Endothelial cell of umbilical vein (primary cell): ENCODE results near the gene ATAD2B. TPM values are rescaled to one million over a fixed set of nuclear protein-coding genes. Genes with fewer than 3 reads are reported as not detected.

Source experiments
- BruUV-seq: library from RNA; stranded (reverse); fragments of 400-500 nt; replicated peaks from 2 replicates; lab custom pipeline; 2021; lab: Mats Ljungman, UMichigan
- CTCF ChIA-PET: fragments of 300-600, 350-600 bp; sonication (Branson Sonifier 250); formaldehyde crosslinking; loops from one replicate; lab custom pipeline; 2021; ENCODE audit warnings: antibody characterized with exemption, inconsistent platforms; lab: Charles Lee
- POLR2A ChIA-PET: fragments of 300-600, 350-600 bp; sonication (Branson Sonifier 250); formaldehyde crosslinking; loops from one replicate; lab custom pipeline; 2021; ENCODE audit warnings: antibody characterized with exemption, inconsistent platforms; lab: Charles Lee
- DNase-seq: peaks from one replicate; pipeline ENCODE4 v3.0.0-alpha.2; 2011; ENCODE audit warnings: low read depth, low spot score
- FAIRE-seq: peaks from 2 replicates; lab custom pipeline; 2011; peaks lifted over from hg19 to GRCh38; lab: Jason Lieb, UNC
- H2AFZ ChIP-seq: 2 replicates; pipeline ENCODE4 v1.6.0; 2012; ENCODE audit warnings: low read depth, low read length, control low read depth, inconsistent platforms
- H3K27ac ChIP-seq: 2 replicates; pipeline ENCODE4 v1.5.1; 2011; ENCODE audit warnings: low read depth, mild to moderate bottlenecking, control low read depth, low read length, moderate library complexity; ENCODE audit not compliant: insufficient read depth
- H3K27me3 ChIP-seq, 2 experiments: 2 replicates each; pipeline versions ENCODE4 v1.6.0 to v1.6.1; 2011; ENCODE audit warnings: low read length in 2 of 2, mixed read lengths in 1 of 2; ENCODE audit not compliant: control insufficient read depth in 2 of 2, insufficient read depth in 2 of 2
- H3K36me3 ChIP-seq, 2 experiments: 2 replicates in 1 of 2; 3 replicates in 1 of 2; pipeline ENCODE4 v1.5.1; 2011; ENCODE audit warnings: low read length in 2 of 2, mild to moderate bottlenecking in 1 of 2, moderate library complexity in 1 of 2; ENCODE audit not compliant: control insufficient read depth in 2 of 2, insufficient read depth in 2 of 2; ENCODE audit errors: extremely low read depth in 1 of 2
- H3K4me1 ChIP-seq: 3 replicates; pipeline ENCODE4 v1.5.1; 2011; ENCODE audit warnings: mild to moderate bottlenecking, low read length; ENCODE audit not compliant: control insufficient read depth, insufficient read depth; ENCODE audit errors: extremely low read depth
- H3K4me2 ChIP-seq: 2 replicates; pipeline ENCODE4 v1.6.1; 2011; ENCODE audit warnings: low read length, control low read depth, mixed read lengths; ENCODE audit not compliant: insufficient read depth
- H3K4me3 ChIP-seq, 3 experiments: fragments of 200-600 bp in 1 of 3; sonication (generic), shearing (Covaris generic) in 1 of 3; replicated peaks in 1 of 3; 2 replicates each; pipeline ENCODE4 v1.5.1; 2011 to 2016; ENCODE audit warnings: control low read depth in 3 of 3, low read length in 3 of 3, mild to moderate bottlenecking in 2 of 3, inconsistent platforms in 1 of 3, low read depth in 1 of 3, moderate library complexity in 1 of 3; ENCODE audit not compliant: insufficient read depth in 1 of 3
- H3K79me2 ChIP-seq: 2 replicates; pipeline ENCODE4 v1.6.0; 2012; ENCODE audit warnings: low read length, inconsistent platforms; ENCODE audit not compliant: control insufficient read depth, insufficient read depth
- H3K9ac ChIP-seq: replicated peaks from 2 replicates; pipeline ENCODE3; 2011; ENCODE audit warnings: low read length, control low read depth; ENCODE audit not compliant: insufficient read depth; ENCODE audit errors: extremely low read depth
- H3K9me1 ChIP-seq: replicated peaks from 3 replicates; pipeline ENCODE4 v1.6.0; 2011; ENCODE audit warnings: mild to moderate bottlenecking, low read length; ENCODE audit not compliant: control insufficient read depth, insufficient read depth; ENCODE audit errors: extremely low read depth
- H3K9me3 ChIP-seq: replicated peaks from 2 replicates; pipeline ENCODE4 v1.5.1; 2012; ENCODE audit warnings: low read length, inconsistent platforms; ENCODE audit not compliant: control insufficient read depth, insufficient read depth
- H4K20me1 ChIP-seq: replicated peaks from 2 replicates; pipeline ENCODE3; 2011; ENCODE audit warnings: mild to moderate bottlenecking, low read length; ENCODE audit not compliant: control insufficient read depth, insufficient read depth; ENCODE audit errors: extremely low read depth
- EZH2 ChIP-seq: IDR thresholded peaks from 2 replicates; pipeline ENCODE4 v1.6.1; 2012; ENCODE audit warnings: borderline replicate concordance, low read depth, mild to moderate bottlenecking, moderate library complexity, low read length, inconsistent platforms; ENCODE audit not compliant: severe bottlenecking
- FOS ChIP-seq: IDR thresholded peaks from 2 replicates; pipeline ENCODE4 v1.6.1; 2011; ENCODE audit warnings: mild to moderate bottlenecking, low read length, moderate library complexity, borderline replicate concordance; ENCODE audit not compliant: insufficient read depth
- GATA2 ChIP-seq: IDR thresholded peaks from 2 replicates; pipeline ENCODE4 v1.7.0; 2011; ENCODE audit warnings: low read depth, mild to moderate bottlenecking, moderate library complexity, mixed read lengths, low read length; ENCODE audit not compliant: insufficient read length, insufficient read depth
- JUN ChIP-seq: IDR thresholded peaks from 2 replicates; pipeline ENCODE4 v1.6.1; 2011; ENCODE audit warnings: borderline replicate concordance, low read depth; ENCODE audit not compliant: insufficient read length, insufficient read depth
- MYC ChIP-seq: IDR thresholded peaks from one replicate; pipeline ENCODE4 v1.6.1; 2011; ENCODE audit warnings: mild to moderate bottlenecking, low read depth, low read length
- POLR2A ChIP-seq: IDR thresholded peaks from 2 replicates; pipeline ENCODE4 v1.6.1; 2012; ENCODE audit warnings: low read depth, mild to moderate bottlenecking, control low read depth, low read length
- POLR2AphosphoS5 ChIP-seq: IDR thresholded peaks from 2 replicates; pipeline ENCODE4 v1.6.1; 2012; ENCODE audit warnings: low read depth, mild to moderate bottlenecking, control low read depth, low read length, moderate library complexity; ENCODE audit not compliant: insufficient read depth
- dilution Hi-C: fragments of 300-500 bp; cut with MboI; formaldehyde crosslinking; loops from one replicate; pipeline ENCODE4 v1.15.0; 2019; ENCODE audit warnings: low sequenced_read_pairs; ENCODE audit not compliant: extremely low pct_ligation_motif_present
- intact Hi-C: fragments of 100-400 bp; cut with micrococcal nuclease; formaldehyde crosslinking; loops from one replicate; pipeline ENCODE4 v1.10.0; 2022
- polyA plus RNA-seq, 4 experiments: library from polyadenylated mRNA; depleted of rRNA in 3 of 4; stranded (reverse) in 3 of 4; unstranded in 1 of 4; fragments of >200 nt; gene quantifications; 2 replicates each; pipeline versions ENCODE4 v1.2.1 to v1.2.3, GENCODE V29; 2011 to 2012; ENCODE audit warnings: missing spikeins in 1 of 4
- total RNA-seq: library from RNA; stranded (reverse); gene quantifications from 2 replicates; pipeline ENCODE4 v1.2.3, GENCODE V29; 2021
- TF ChIP-seq, protein P1 (sequence below): IDR thresholded peaks from 2 replicates; pipeline ENCODE4 v1.6.1; 2011; ENCODE audit not compliant: insufficient read depth, insufficient read length
- TF ChIP-seq, protein P2 (sequence below), 2 donors: IDR thresholded peaks; 1 replicate in 1 of 2; 2 replicates in 1 of 2; pipeline ENCODE4 v1.5.1; 2011; ENCODE audit warnings: low read length in 2 of 2, mild to moderate bottlenecking in 2 of 2, moderate library complexity in 2 of 2, control low read depth in 1 of 2, inconsistent platforms in 1 of 2, low read depth in 1 of 2; ENCODE audit not compliant: insufficient read depth in 1 of 2; ENCODE audit errors: extremely low read depth in 1 of 2

Gene ATAD2B
- total and polyA plus RNA-seq, 2 donors (not counting 3 experiments of a cell fraction or from before 2014, with no cell fraction given), result 2.5 to 19.1 TPM

DNA sequence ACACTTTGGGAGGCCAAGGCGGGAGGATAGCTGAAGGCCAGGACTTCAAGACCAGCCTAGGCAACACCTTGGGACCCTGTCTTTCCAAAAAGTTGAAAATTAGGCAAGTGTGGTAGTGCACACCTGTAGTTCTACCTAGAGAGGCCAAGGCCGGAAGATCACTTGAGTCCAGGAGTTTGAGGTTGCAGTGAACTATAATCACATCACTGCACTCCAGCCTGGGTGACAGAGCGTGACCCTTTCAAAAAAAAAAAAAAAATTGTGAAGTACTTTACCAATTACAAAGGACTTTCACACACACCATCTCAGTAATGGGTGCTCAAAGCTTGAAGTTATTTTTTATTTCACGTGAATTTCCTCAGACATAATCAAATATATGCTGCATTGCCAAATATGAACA, 65.0 kb downstream of the ATAD2B start:
- intact Hi-C loops (no loop called here), dilution Hi-C loops (no loop called here)
- ChIA-PET CTCF (no interaction called here), POLR2A (no interaction called here)
- no peaks in the 10 kb centered on the region for H3K79me2 ChIP-seq
- TF ChIP-seq, protein P1, sequence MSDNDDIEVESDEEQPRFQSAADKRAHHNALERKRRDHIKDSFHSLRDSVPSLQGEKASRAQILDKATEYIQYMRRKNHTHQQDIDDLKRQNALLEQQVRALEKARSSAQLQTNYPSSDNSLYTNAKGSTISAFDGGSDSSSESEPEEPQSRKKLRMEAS, result no peak
- TF ChIP-seq POLR2A, result no peak
- TF ChIP-seq EZH2, result no peak
- TF ChIP-seq MYC, result no peak
- TF ChIP-seq, protein P2, sequence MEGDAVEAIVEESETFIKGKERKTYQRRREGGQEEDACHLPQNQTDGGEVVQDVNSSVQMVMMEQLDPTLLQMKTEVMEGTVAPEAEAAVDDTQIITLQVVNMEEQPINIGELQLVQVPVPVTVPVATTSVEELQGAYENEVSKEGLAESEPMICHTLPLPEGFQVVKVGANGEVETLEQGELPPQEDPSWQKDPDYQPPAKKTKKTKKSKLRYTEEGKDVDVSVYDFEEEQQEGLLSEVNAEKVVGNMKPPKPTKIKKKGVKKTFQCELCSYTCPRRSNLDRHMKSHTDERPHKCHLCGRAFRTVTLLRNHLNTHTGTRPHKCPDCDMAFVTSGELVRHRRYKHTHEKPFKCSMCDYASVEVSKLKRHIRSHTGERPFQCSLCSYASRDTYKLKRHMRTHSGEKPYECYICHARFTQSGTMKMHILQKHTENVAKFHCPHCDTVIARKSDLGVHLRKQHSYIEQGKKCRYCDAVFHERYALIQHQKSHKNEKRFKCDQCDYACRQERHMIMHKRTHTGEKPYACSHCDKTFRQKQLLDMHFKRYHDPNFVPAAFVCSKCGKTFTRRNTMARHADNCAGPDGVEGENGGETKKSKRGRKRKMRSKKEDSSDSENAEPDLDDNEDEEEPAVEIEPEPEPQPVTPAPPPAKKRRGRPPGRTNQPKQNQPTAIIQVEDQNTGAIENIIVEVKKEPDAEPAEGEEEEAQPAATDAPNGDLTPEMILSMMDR (IDR thresholded peaks at IDR 0.05; ENCODE audit: extremely low read depth in 1 of 2, insufficient read depth in 1 of 2, low read depth in 1 of 2, low read length in 2 of 2), result no peak
- TF ChIP-seq FOS, result no peak
- TF ChIP-seq JUN, result no peak
- TF ChIP-seq POLR2AphosphoS5, result no peak
- TF ChIP-seq GATA2, result no peak
- no peak overlapping the region for H3K9ac ChIP-seq
- no peak overlapping the region for H2AFZ ChIP-seq
- no peak overlapping the region for H3K4me3 ChIP-seq
- H3K9me3 ChIP-seq, result no peaks in the 10 kb centered on the region
- H3K27me3 ChIP-seq, result no peaks in the 10 kb centered on the region
- no peak overlapping the region for H3K27ac ChIP-seq
- BruUV-seq, result no TSS peak
- FAIRE-seq, result no peak
- DNase-seq, result no peak
- no peaks in the 10 kb centered on the region for H4K20me1 ChIP-seq
- H3K36me3 ChIP-seq, result peaks cover 0 to 4% of the 10 kb centered on the region in 2 experiments
- no peaks in the 10 kb centered on the region for H3K9me1 ChIP-seq
- no peaks in the 10 kb centered on the region for H3K4me1 ChIP-seq
- H3K4me2 ChIP-seq, result no peak overlapping the region
